ENCODE measurements around the gene TUBB2A.

DNA sequence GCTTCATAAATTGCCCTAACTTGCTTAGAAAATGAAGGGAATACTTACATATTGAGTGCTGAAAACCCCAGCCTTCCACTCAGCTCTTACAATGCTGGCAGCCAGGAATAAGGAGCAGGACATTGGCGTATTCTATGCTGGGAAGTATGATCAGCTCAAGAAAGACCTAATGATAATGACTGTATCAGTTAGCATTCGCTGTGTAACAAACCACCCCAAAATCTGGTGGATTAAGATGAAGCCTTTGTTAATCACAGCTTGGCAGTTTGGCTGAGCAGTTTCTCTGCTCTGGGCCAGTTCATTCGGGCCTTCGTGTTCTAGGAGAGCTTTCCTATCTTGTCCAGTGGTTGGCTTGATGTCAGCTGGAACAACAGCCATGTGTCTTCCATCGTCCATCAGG lies 33.4 kb upstream of the TUBB2A start:
- no peak for TF ChIP-seq EZH2 (IDR thresholded peaks at IDR 0.05; ENCODE audit: insufficient read depth, low read length)
- TF ChIP-seq, protein P1, sequence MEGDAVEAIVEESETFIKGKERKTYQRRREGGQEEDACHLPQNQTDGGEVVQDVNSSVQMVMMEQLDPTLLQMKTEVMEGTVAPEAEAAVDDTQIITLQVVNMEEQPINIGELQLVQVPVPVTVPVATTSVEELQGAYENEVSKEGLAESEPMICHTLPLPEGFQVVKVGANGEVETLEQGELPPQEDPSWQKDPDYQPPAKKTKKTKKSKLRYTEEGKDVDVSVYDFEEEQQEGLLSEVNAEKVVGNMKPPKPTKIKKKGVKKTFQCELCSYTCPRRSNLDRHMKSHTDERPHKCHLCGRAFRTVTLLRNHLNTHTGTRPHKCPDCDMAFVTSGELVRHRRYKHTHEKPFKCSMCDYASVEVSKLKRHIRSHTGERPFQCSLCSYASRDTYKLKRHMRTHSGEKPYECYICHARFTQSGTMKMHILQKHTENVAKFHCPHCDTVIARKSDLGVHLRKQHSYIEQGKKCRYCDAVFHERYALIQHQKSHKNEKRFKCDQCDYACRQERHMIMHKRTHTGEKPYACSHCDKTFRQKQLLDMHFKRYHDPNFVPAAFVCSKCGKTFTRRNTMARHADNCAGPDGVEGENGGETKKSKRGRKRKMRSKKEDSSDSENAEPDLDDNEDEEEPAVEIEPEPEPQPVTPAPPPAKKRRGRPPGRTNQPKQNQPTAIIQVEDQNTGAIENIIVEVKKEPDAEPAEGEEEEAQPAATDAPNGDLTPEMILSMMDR (IDR thresholded peaks at IDR 0.05; ENCODE audit: insufficient read depth, low read depth, low read length) = no peak

Measured in astrocyte (in vitro differentiated cells and primary cell).